MM.1S (cell line): ENCODE data around the gene LGMN.

Experiments used
- DNase-seq: peaks from one replicate; pipeline ENCODE4 v3.0.0-alpha.2; 2015
- H2AFZ ChIP-seq: fragments of 300-600 bp; sonication (generic); 2 replicates; pipeline ENCODE4 v1.6.0; 2016; ENCODE audit warnings: antibody characterized with exemption, low read length
- H3F3A ChIP-seq: fragments of 300-600 bp; sonication (generic); 2 replicates; pipeline ENCODE4 v1.6.1; 2016; ENCODE audit warnings: mild to moderate bottlenecking, antibody characterized with exemption, low read length, moderate library complexity, mixed read lengths; ENCODE audit not compliant: insufficient read depth
- H3K27ac ChIP-seq: fragments of 300-600 bp; sonication (generic); 2 replicates; pipeline ENCODE4 v1.5.1; 2016; ENCODE audit warnings: mild to moderate bottlenecking, low read length
- H3K27me3 ChIP-seq: fragments of 300-600 bp; sonication (generic); replicated peaks from 2 replicates; pipeline ENCODE4 v1.6.0; 2016; ENCODE audit warnings: low read length; ENCODE audit not compliant: insufficient read depth
- H3K36me3 ChIP-seq: fragments of 300-600 bp; sonication (generic); replicated peaks from 2 replicates; pipeline ENCODE4 v1.6.1; 2016; ENCODE audit warnings: mild to moderate bottlenecking, low read length, mixed read lengths; ENCODE audit not compliant: insufficient read depth
- H3K4me1 ChIP-seq: fragments of 300-600 bp; sonication (generic); 2 replicates; pipeline ENCODE4 v1.6.1; 2016; ENCODE audit warnings: low read length, mixed read lengths
- H3K4me2 ChIP-seq: fragments of 300-600 bp; sonication (generic); 2 replicates; pipeline ENCODE4 v1.6.0; 2016; ENCODE audit warnings: low read depth, low read length
- H3K4me3 ChIP-seq: fragments of 300-600 bp; sonication (generic); 2 replicates; pipeline ENCODE4 v1.5.1; 2016; ENCODE audit warnings: low read length, mixed read lengths
- H3K79me2 ChIP-seq: fragments of 300-600 bp; sonication (generic); 2 replicates; pipeline ENCODE4 v1.6.1; 2016; ENCODE audit warnings: mixed run types, low read length, mixed read lengths
- H3K9ac ChIP-seq: fragments of 300-600 bp; sonication (generic); 2 replicates; pipeline ENCODE4 v1.6.1; 2016; ENCODE audit warnings: low read length, mixed read lengths
- H3K9me2 ChIP-seq: fragments of 300-600 bp; sonication (generic); replicated peaks from 2 replicates; pipeline ENCODE4 v1.6.1; 2016; ENCODE audit warnings: mild to moderate bottlenecking, low read length, mixed read lengths; ENCODE audit not compliant: insufficient read depth
- H3K9me3 ChIP-seq: fragments of 300-600 bp; sonication (generic); replicated peaks from 2 replicates; pipeline ENCODE4 v1.6.1; 2016; ENCODE audit warnings: mild to moderate bottlenecking, low read length, mixed read lengths; ENCODE audit not compliant: insufficient read depth
- H4K20me1 ChIP-seq: fragments of 300-600 bp; sonication (generic); 2 replicates; pipeline ENCODE4 v1.6.1; 2016; ENCODE audit warnings: mild to moderate bottlenecking, low read length, moderate library complexity, mixed read lengths; ENCODE audit not compliant: insufficient read depth
- EZH2 ChIP-seq: fragments of 300-600 bp; sonication (generic); optimal IDR thresholded peaks from 2 replicates; pipeline ENCODE3; 2017; ENCODE audit warnings: low read depth, mild to moderate bottlenecking, antibody characterized with exemption, low read length, mixed read lengths
- EZH2phosphoT487 ChIP-seq: fragments of 300-600 bp; sonication (generic); IDR thresholded peaks from 2 replicates; pipeline ENCODE4 v1.6.1; 2018; ENCODE audit warnings: antibody characterized with exemption, low read length
- TF ChIP-seq, protein P1 (sequence below): fragments of 300-600 bp; sonication (generic); IDR thresholded peaks from 2 replicates; pipeline ENCODE4 v1.5.1; 2016; ENCODE audit warnings: antibody characterized with exemption, low read length, mixed read lengths

Gene LGMN

GRCh38 chr14:92657457-92658142 is 90.8 kb downstream of the LGMN start:
- Histone ChIP-seq H3K36me3 (no peaks in the 10 kb centered on the region), H3K9me2 (no peaks in the 10 kb centered on the region), H3K4me2 (no peak overlapping the region), H3K4me1 (no peaks in the 10 kb centered on the region), H3K9ac (no peak overlapping the region), H3K4me3 (no peak overlapping the region), H4K20me1 (no peaks in the 10 kb centered on the region), H3K9me3 (no peaks in the 10 kb centered on the region), H3F3A (no peaks in the 10 kb centered on the region), H3K79me2 (no peaks in the 10 kb centered on the region), H3K27ac (no peak overlapping the region), H2AFZ (no peak overlapping the region), H3K27me3 (no peaks in the 10 kb centered on the region)
- TF ChIP-seq EZH2phosphoT487 (no peak), EZH2 (no peak)
- TF ChIP-seq, protein P1, sequence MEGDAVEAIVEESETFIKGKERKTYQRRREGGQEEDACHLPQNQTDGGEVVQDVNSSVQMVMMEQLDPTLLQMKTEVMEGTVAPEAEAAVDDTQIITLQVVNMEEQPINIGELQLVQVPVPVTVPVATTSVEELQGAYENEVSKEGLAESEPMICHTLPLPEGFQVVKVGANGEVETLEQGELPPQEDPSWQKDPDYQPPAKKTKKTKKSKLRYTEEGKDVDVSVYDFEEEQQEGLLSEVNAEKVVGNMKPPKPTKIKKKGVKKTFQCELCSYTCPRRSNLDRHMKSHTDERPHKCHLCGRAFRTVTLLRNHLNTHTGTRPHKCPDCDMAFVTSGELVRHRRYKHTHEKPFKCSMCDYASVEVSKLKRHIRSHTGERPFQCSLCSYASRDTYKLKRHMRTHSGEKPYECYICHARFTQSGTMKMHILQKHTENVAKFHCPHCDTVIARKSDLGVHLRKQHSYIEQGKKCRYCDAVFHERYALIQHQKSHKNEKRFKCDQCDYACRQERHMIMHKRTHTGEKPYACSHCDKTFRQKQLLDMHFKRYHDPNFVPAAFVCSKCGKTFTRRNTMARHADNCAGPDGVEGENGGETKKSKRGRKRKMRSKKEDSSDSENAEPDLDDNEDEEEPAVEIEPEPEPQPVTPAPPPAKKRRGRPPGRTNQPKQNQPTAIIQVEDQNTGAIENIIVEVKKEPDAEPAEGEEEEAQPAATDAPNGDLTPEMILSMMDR = no peak
- no peak for DNase-seq

DNA sequence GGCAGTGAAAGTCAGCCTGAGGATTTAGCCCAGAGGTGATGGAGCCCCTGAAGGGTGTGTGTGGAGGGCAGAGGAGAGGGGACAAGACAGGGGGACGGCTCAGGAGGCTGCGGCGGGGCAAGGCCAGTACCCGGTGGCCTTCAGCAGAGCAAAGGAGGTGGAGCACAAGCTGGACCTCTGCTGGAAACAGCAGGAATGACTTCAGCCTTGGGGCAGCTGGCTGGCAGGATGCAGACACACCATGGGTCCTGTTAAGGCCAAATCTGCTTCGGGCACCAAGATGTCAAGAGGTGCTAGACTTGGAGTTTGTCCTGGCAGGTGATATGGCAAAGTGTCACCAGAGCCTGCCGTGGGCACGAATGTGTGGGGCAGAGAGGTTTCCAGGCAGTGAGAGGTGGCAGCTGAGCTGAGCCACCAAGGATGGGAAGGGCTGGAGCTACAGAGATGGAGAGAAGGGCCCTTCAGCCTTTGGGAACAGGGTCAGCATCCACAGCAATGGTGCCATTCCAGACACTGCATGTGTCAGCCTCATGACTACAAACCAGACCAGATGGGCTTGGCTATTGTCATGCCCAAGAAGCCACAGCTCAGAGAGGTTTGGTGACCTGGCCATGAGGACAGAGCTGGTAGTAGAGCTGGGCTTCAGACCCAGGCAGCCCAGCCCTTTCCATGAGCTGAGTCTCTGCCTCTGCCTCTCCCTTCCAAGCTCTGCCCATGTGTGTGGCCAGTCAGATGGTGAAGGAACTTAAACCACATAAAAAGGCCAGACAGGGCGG is 91.9 kb downstream of the LGMN start:
- Histone ChIP-seq H3K36me3 (no peaks in the 10 kb centered on the region), H2AFZ (no peak overlapping the region), H3K9me2 (no peaks in the 10 kb centered on the region), H3K4me2 (no peak overlapping the region), H3K9ac (no peak overlapping the region), H3K79me2 (no peaks in the 10 kb centered on the region), H4K20me1 (no peaks in the 10 kb centered on the region), H3K4me1 (no peaks in the 10 kb centered on the region), H3K27ac (no peak overlapping the region), H3K27me3 (no peaks in the 10 kb centered on the region), H3F3A (no peaks in the 10 kb centered on the region), H3K4me3 (no peak overlapping the region), H3K9me3 (no peaks in the 10 kb centered on the region)
- no peak for DNase-seq
- TF ChIP-seq EZH2 (no peak), EZH2phosphoT487 (no peak)
- TF ChIP-seq, protein P1 = no peak

- Histone ChIP-seq H3K9ac (no peak overlapping the region), H3F3A (no peaks in the 10 kb centered on the region), H3K27ac (no peak overlapping the region), H3K9me2 (no peaks in the 10 kb centered on the region), H3K4me2 (no peak overlapping the region), H3K27me3 (no peaks in the 10 kb centered on the region), H4K20me1 (no peaks in the 10 kb centered on the region), H3K79me2 (no peaks in the 10 kb centered on the region), H3K36me3 (no peaks in the 10 kb centered on the region), H3K4me1 (no peaks in the 10 kb centered on the region), H3K4me3 (no peak overlapping the region), H2AFZ (no peak overlapping the region), H3K9me3 (no peaks in the 10 kb centered on the region)
- no peak for TF ChIP-seq EZH2
- TF ChIP-seq, protein P1 = no peak
- TF ChIP-seq EZH2phosphoT487 = no peak
- no peak for DNase-seq
These were observed 92.8 kb downstream of the LGMN start for GRCh38 chr14:92655419-92656201.
